Measurements from ENCODE around the gene NET1.
"Not testable (repeated sequence)": the region's sequence is repeated elsewhere in the genome, so short reads cannot be mapped to it uniquely, and the experiment has no call there.

The NET1 gene

GRCh38 chr10:5399332-5399731 is 13.0 kb upstream of the NET1 start:
- no peaks in the 10 kb centered on the region for H3K4me1 ChIP-seq (ENCODE audit: control insufficient read depth, insufficient read depth, low read length)
- H3K4me3 ChIP-seq (ENCODE audit: low read depth, low read length) = no peak overlapping the region
- H3K27me3 ChIP-seq (ENCODE audit: control insufficient read depth, insufficient read depth, low read length) = no peaks in the 10 kb centered on the region
- no peak overlapping the region for H3K27ac ChIP-seq (ENCODE audit: low read depth, low read length)
- no peak overlapping the region for H3K9ac ChIP-seq (ENCODE audit: low read length)
- H3K9me3 ChIP-seq (ENCODE audit: control insufficient read depth, insufficient read depth, low read depth, low read length) = no peaks in the 10 kb centered on the region
- H3K36me3 ChIP-seq (ENCODE audit: control insufficient read depth, insufficient read depth, low read length) = no peaks in the 10 kb centered on the region

GRCh38 chr10:5400468-5401240 is 11.7 kb upstream of the NET1 start:
- Histone ChIP-seq H3K4me1 (ENCODE audit: control insufficient read depth, insufficient read depth, low read length) (no peaks in the 10 kb centered on the region), H3K9me3 (ENCODE audit: control insufficient read depth, insufficient read depth, low read depth, low read length) (no peaks in the 10 kb centered on the region), H3K27me3 (ENCODE audit: control insufficient read depth, insufficient read depth, low read length) (no peaks in the 10 kb centered on the region), H3K27ac (ENCODE audit: low read depth, low read length) (no peak overlapping the region), H3K36me3 (ENCODE audit: control insufficient read depth, insufficient read depth, low read length) (no peaks in the 10 kb centered on the region), H3K9ac (ENCODE audit: low read length) (no peak overlapping the region), H3K4me3 (ENCODE audit: low read depth, low read length) (no peak overlapping the region)

GRCh38 chr10:5402798-5403197 is 9.6 kb upstream of the NET1 start:
- H3K9ac ChIP-seq (ENCODE audit: low read length) = no peak overlapping the region
- H3K4me3 ChIP-seq (ENCODE audit: low read depth, low read length) = no peak overlapping the region
- H3K27me3 ChIP-seq (ENCODE audit: control insufficient read depth, insufficient read depth, low read length) = no peaks in the 10 kb centered on the region
- no peak overlapping the region for H3K27ac ChIP-seq (ENCODE audit: low read depth, low read length)
- no peaks in the 10 kb centered on the region for H3K4me1 ChIP-seq (ENCODE audit: control insufficient read depth, insufficient read depth, low read length)
- peaks cover 7% of the 10 kb centered on the region for H3K9me3 ChIP-seq (ENCODE audit: control insufficient read depth, insufficient read depth, low read depth, low read length)
- H3K36me3 ChIP-seq (ENCODE audit: control insufficient read depth, insufficient read depth, low read length) = no peaks in the 10 kb centered on the region

- Histone ChIP-seq H3K27ac (ENCODE audit: low read depth, low read length) (no peak within 1 kb of the TSS), H3K27me3 (ENCODE audit: control insufficient read depth, insufficient read depth, low read length) (no peaks in the 10 kb centered on the region), H3K9ac (ENCODE audit: low read length) (no peak within 1 kb of the TSS), H3K4me1 (ENCODE audit: control insufficient read depth, insufficient read depth, low read length) (no peaks in the 10 kb centered on the region), H3K4me3 (ENCODE audit: low read depth, low read length) (no peak within 1 kb of the TSS), H3K36me3 (ENCODE audit: control insufficient read depth, insufficient read depth, low read length) (no peaks in the 10 kb centered on the region), H3K9me3 (ENCODE audit: control insufficient read depth, insufficient read depth, low read depth, low read length) (peaks cover 7% of the 10 kb centered on the region)
Observed at GRCh38 chr10:5404208-5405041, 7.9 kb upstream of the NET1 start, which contains the start of gene TUBAL3. TSS of gene TUBAL3 (minus strand) at chr10:5404828. CDS start at chr10:5404792, 36 bp downstream.

- Histone ChIP-seq H3K27ac (ENCODE audit: low read depth, low read length) (no peak overlapping the region), H3K9ac (ENCODE audit: low read length) (no peak overlapping the region), H3K27me3 (ENCODE audit: control insufficient read depth, insufficient read depth, low read length) (no peaks in the 10 kb centered on the region), H3K4me1 (ENCODE audit: control insufficient read depth, insufficient read depth, low read length) (peaks cover under 1% of the 10 kb centered on the region), H3K4me3 (ENCODE audit: low read depth, low read length) (no peak overlapping the region), H3K9me3 (ENCODE audit: control insufficient read depth, insufficient read depth, low read depth, low read length) (peaks cover 7% of the 10 kb centered on the region), H3K36me3 (ENCODE audit: control insufficient read depth, insufficient read depth, low read length) (no peaks in the 10 kb centered on the region)
Observed at GRCh38 chr10:5406918-5407317, 5.4 kb upstream of the NET1 start.

- H3K9ac ChIP-seq (ENCODE audit: low read length); H3K4me3 ChIP-seq (ENCODE audit: low read depth, low read length); H3K36me3 ChIP-seq (ENCODE audit: control insufficient read depth, insufficient read depth, low read length); H3K27me3 ChIP-seq (ENCODE audit: control insufficient read depth, insufficient read depth, low read length); H3K27ac ChIP-seq (ENCODE audit: low read depth, low read length); H3K9me3 ChIP-seq (ENCODE audit: control insufficient read depth, insufficient read depth, low read depth, low read length); H3K4me1 ChIP-seq (ENCODE audit: control insufficient read depth, insufficient read depth, low read length): not testable (repeated sequence)
Observed at GRCh38 chr10:5410787-5411186, 1.6 kb upstream of the NET1 start.

GRCh38 chr10:5411941-5412276 is 448 bp upstream of the NET1 start:
- H3K9me3 ChIP-seq (ENCODE audit: control insufficient read depth, insufficient read depth, low read depth, low read length) = peaks cover 5% of the 10 kb centered on the region
- peak overlapping the region; percentile 72 for H3K4me3 ChIP-seq (ENCODE audit: low read depth, low read length)
- no peaks in the 10 kb centered on the region for H3K36me3 ChIP-seq (ENCODE audit: control insufficient read depth, insufficient read depth, low read length)
- peaks cover 14% of the 10 kb centered on the region for H3K4me1 ChIP-seq (ENCODE audit: control insufficient read depth, insufficient read depth, low read length)
- H3K27me3 ChIP-seq (ENCODE audit: control insufficient read depth, insufficient read depth, low read length) = no peaks in the 10 kb centered on the region
- H3K9ac ChIP-seq (ENCODE audit: low read length) = peak overlapping the region; percentile 17
- H3K27ac ChIP-seq (ENCODE audit: low read depth, low read length) = no peak overlapping the region

- H3K27me3 ChIP-seq (ENCODE audit: control insufficient read depth, insufficient read depth, low read length) = no peaks in the 10 kb centered on the region
- H3K27ac ChIP-seq (ENCODE audit: low read depth, low read length) = no peak overlapping the region
Observed at GRCh38 chr10:5413012-5413938, 918 bp downstream of the NET1 start.

GRCh38 chr10:5416981-5417380 is 4.6 kb downstream of the NET1 start:
- Histone ChIP-seq H3K4me3 (ENCODE audit: low read depth, low read length) (peak overlapping the region; percentile 14; the same call in 1 of the 2 replicates), H3K9ac (ENCODE audit: low read length) (no peak overlapping the region), H3K36me3 (ENCODE audit: control insufficient read depth, insufficient read depth, low read length) (no peaks in the 10 kb centered on the region; the same call in 1 of the 2 replicates), H3K27ac (ENCODE audit: low read depth, low read length) (no peak overlapping the region), H3K9me3 (ENCODE audit: control insufficient read depth, insufficient read depth, low read depth, low read length) (peaks cover 17% of the 10 kb centered on the region; the same call in 1 of the 2 replicates), H3K4me1 (ENCODE audit: control insufficient read depth, insufficient read depth, low read length) (peaks cover 17% of the 10 kb centered on the region), H3K27me3 (ENCODE audit: control insufficient read depth, insufficient read depth, low read length) (no peaks in the 10 kb centered on the region)

More at GRCh38 chr10:5413012-5413938, 918 bp downstream of the NET1 start:
- Histone ChIP-seq H3K9me3 (ENCODE audit: control insufficient read depth, insufficient read depth, low read depth, low read length) (peaks cover 5% of the 10 kb centered on the region; the same call in 1 of the 2 replicates), H3K9ac (ENCODE audit: low read length) (peak overlapping the region; percentile 47), H3K4me1 (ENCODE audit: control insufficient read depth, insufficient read depth, low read length) (peaks cover 18% of the 10 kb centered on the region), H3K36me3 (ENCODE audit: control insufficient read depth, insufficient read depth, low read length) (no peaks in the 10 kb centered on the region), H3K4me3 (ENCODE audit: low read depth, low read length) (peak overlapping the region; percentile 72)

- Histone ChIP-seq H3K36me3 (ENCODE audit: control insufficient read depth, insufficient read depth, low read length) (no peaks in the 10 kb centered on the region; the same call in 1 of the 2 replicates), H3K4me1 (ENCODE audit: control insufficient read depth, insufficient read depth, low read length) (peaks cover 14% of the 10 kb centered on the region; the same call in 1 of the 2 replicates), H3K4me3 (ENCODE audit: low read depth, low read length) (no peak overlapping the region), H3K27ac (ENCODE audit: low read depth, low read length) (no peak overlapping the region), H3K9ac (ENCODE audit: low read length) (no peak overlapping the region), H3K27me3 (ENCODE audit: control insufficient read depth, insufficient read depth, low read length) (no peaks in the 10 kb centered on the region), H3K9me3 (ENCODE audit: control insufficient read depth, insufficient read depth, low read depth, low read length) (peaks cover 17% of the 10 kb centered on the region; the same call in 1 of the 2 replicates)
Observed at GRCh38 chr10:5418584-5418983, 6.2 kb downstream of the NET1 start.

All from HUES6 (cell line).